ENCODE results near the gene BHLHA9. TPM values are rescaled to one million over a fixed set of nuclear protein-coding genes. Genes with fewer than 3 reads are reported as not detected.

The BHLHA9 gene
- total RNA-seq, 1 experiment from 2014 or later: 0.21 TPM

DNA sequence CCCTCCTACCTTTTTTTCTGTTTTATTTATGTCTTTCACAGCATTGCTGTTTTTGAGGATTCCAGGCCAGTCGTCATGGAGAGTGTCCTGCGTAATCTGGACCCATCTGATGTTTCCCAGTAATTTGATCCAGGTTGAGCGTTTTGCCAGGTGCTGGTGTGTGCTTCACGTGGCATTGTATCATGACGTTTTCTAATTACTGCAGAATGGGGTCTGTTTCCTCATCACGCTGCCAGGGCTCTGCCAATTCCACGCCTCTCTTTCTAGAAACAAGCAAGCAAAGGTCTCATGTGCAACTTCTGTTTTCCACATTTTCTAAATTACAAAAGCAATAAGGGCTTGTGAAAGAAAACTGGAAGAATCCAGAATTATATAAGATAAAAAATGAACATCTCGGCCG is 28.3 kb upstream of the BHLHA9 start:
- no peak overlapping the region for H3K27ac ChIP-seq (ENCODE audit: low read length)
- DNase-seq (ENCODE audit: low read depth, low spot score): no peak
- no peaks in the 10 kb centered on the region for H3K27me3 ChIP-seq (ENCODE audit: control insufficient read depth, insufficient read depth, low read length)
- no peak overlapping the region for H3K4me3 ChIP-seq (ENCODE audit: low read depth in 2 of 2, low read length in 2 of 2)
- ChIA-PET POLR2A (no interaction called here), CTCF (no interaction called here)
- no peaks in the 10 kb centered on the region for H3K4me1 ChIP-seq (ENCODE audit: control insufficient read depth, insufficient read depth, low read length)
- no peak for TF ChIP-seq POLR2AphosphoS5 (IDR thresholded peaks at IDR 0.05; ENCODE audit: low read depth, low read length)
- no peaks in the 10 kb centered on the region for H3K9me3 ChIP-seq (ENCODE audit: control insufficient read depth, insufficient read depth, low read depth, low read length)
- intact Hi-C loops (cut with micrococcal nuclease; ENCODE audit: unreplicated experiment): no loop called here
- no TSS peak for BruUV-seq (replicated peaks)
- in situ Hi-C loops (cut with HindIII; ENCODE audit: low pct_unique_long_range_greater_than_20kb, low sequenced_read_pairs): no loop called here
- no peaks in the 10 kb centered on the region for H3K36me3 ChIP-seq (ENCODE audit: control insufficient read depth, insufficient read depth, low read length)
- ATAC-seq: no peak

DNA sequence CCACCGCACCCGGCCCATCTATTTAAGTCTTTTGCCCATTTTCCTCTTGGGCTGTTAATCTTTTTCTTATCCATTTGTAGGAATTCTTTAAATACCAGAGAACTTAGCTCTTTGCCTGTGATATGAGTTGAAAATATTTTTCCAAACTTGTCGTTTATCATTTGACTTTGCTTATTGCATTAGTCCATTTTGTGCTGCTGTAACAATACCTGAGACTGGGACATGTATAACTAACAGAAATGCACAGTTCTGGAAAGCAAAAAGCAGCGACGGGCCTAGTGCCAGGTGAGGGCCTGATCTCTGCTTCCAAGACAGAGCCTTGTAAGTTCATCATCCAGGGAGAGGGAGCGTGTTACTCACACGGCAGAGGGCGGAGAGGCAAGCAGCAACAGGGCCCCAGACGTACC is 25.6 kb upstream of the BHLHA9 start:
- BruUV-seq (replicated peaks): no TSS peak
- ATAC-seq (no peak), DNase-seq (ENCODE audit: low read depth, low spot score) (no peak)
- Histone ChIP-seq H3K4me3 (ENCODE audit: low read depth in 2 of 2, low read length in 2 of 2) (no peak overlapping the region), H3K27ac (ENCODE audit: low read length) (no peak overlapping the region), H3K9me3 (ENCODE audit: control insufficient read depth, insufficient read depth, low read depth, low read length) (no peaks in the 10 kb centered on the region), H3K36me3 (ENCODE audit: control insufficient read depth, insufficient read depth, low read length) (no peaks in the 10 kb centered on the region), H3K4me1 (ENCODE audit: control insufficient read depth, insufficient read depth, low read length) (no peaks in the 10 kb centered on the region), H3K27me3 (ENCODE audit: control insufficient read depth, insufficient read depth, low read length) (no peaks in the 10 kb centered on the region)
- in situ Hi-C loops (cut with HindIII; ENCODE audit: low pct_unique_long_range_greater_than_20kb, low sequenced_read_pairs) (no loop called here), intact Hi-C loops (cut with micrococcal nuclease; ENCODE audit: unreplicated experiment) (no loop called here)
- ChIA-PET POLR2A (interaction anchor here (0.5 kb wide), 1 partner anchor 15 kb away, joined by 5 read pairs; no protein-coding TSS in a partner anchor), CTCF (no interaction called here)
- TF ChIP-seq, protein P1, sequence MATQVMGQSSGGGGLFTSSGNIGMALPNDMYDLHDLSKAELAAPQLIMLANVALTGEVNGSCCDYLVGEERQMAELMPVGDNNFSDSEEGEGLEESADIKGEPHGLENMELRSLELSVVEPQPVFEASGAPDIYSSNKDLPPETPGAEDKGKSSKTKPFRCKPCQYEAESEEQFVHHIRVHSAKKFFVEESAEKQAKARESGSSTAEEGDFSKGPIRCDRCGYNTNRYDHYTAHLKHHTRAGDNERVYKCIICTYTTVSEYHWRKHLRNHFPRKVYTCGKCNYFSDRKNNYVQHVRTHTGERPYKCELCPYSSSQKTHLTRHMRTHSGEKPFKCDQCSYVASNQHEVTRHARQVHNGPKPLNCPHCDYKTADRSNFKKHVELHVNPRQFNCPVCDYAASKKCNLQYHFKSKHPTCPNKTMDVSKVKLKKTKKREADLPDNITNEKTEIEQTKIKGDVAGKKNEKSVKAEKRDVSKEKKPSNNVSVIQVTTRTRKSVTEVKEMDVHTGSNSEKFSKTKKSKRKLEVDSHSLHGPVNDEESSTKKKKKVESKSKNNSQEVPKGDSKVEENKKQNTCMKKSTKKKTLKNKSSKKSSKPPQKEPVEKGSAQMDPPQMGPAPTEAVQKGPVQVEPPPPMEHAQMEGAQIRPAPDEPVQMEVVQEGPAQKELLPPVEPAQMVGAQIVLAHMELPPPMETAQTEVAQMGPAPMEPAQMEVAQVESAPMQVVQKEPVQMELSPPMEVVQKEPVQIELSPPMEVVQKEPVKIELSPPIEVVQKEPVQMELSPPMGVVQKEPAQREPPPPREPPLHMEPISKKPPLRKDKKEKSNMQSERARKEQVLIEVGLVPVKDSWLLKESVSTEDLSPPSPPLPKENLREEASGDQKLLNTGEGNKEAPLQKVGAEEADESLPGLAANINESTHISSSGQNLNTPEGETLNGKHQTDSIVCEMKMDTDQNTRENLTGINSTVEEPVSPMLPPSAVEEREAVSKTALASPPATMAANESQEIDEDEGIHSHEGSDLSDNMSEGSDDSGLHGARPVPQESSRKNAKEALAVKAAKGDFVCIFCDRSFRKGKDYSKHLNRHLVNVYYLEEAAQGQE (IDR thresholded peaks at IDR 0.05; ENCODE audit: insufficient read depth in 1 of 2, low read depth in 2 of 2, low read length in 1 of 2): no peak
- no peak for TF ChIP-seq TCF7L2 (IDR thresholded peaks at IDR 0.05; ENCODE audit: low read depth, low read length)
- no peak for TF ChIP-seq SIN3A (IDR thresholded peaks at IDR 0.05; ENCODE audit: borderline replicate concordance, insufficient read depth, low read depth, low read length)
- TF ChIP-seq, protein P2, sequence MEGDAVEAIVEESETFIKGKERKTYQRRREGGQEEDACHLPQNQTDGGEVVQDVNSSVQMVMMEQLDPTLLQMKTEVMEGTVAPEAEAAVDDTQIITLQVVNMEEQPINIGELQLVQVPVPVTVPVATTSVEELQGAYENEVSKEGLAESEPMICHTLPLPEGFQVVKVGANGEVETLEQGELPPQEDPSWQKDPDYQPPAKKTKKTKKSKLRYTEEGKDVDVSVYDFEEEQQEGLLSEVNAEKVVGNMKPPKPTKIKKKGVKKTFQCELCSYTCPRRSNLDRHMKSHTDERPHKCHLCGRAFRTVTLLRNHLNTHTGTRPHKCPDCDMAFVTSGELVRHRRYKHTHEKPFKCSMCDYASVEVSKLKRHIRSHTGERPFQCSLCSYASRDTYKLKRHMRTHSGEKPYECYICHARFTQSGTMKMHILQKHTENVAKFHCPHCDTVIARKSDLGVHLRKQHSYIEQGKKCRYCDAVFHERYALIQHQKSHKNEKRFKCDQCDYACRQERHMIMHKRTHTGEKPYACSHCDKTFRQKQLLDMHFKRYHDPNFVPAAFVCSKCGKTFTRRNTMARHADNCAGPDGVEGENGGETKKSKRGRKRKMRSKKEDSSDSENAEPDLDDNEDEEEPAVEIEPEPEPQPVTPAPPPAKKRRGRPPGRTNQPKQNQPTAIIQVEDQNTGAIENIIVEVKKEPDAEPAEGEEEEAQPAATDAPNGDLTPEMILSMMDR (IDR thresholded peaks at IDR 0.05): no peak
- TF ChIP-seq POLR2AphosphoS5 (IDR thresholded peaks at IDR 0.05; ENCODE audit: low read depth, low read length): no peak

DNA sequence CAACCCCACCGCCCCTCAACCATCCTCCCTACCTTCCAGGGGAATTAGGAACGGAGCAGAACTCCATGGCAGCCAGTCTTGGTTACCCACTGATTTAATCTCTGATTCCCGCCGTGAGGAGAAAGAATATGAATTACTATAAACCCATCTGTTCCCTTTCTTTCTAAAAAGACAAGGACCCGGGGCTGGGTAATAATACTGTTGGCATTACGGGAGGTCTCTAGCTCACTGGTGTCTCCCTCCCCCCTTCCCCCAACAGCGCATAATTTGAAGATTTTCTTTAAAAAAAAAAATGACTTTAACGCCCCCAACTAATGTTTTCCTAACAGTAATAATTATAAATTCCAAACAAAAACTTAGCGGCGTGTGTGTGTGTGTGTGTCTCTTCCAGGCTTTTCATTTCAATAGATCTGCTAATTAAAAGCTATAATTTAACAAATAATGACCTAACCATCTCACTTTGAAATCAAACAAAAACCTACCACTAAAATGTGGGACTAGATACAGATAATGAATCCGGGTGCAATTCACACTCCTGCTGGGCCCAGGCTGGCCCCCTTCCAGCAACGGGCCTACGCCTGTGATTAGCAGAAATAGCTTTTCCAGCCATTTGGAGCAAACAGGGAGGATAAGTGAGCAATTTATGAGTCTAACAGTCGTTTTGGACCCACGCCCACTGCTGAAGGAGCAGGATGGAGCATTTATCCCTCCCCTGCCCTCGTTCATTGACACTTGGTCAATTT is 18.2 kb upstream of the BHLHA9 start:
- TF ChIP-seq POLR2AphosphoS5 (IDR thresholded peaks at IDR 0.05; ENCODE audit: low read depth, low read length) (no peak), SIN3A (IDR thresholded peaks at IDR 0.05; ENCODE audit: borderline replicate concordance, insufficient read depth, low read depth, low read length) (no peak), TCF7L2 (IDR thresholded peaks at IDR 0.05; ENCODE audit: low read depth, low read length) (no peak)
- TF ChIP-seq, protein P1 (IDR thresholded peaks at IDR 0.05; ENCODE audit: insufficient read depth in 1 of 2, low read depth in 2 of 2, low read length in 1 of 2): no peak
- TF ChIP-seq, protein P2 (IDR thresholded peaks at IDR 0.05): no peak
- H3K36me3 ChIP-seq (ENCODE audit: control insufficient read depth, insufficient read depth, low read length): no peaks in the 10 kb centered on the region
- intact Hi-C loops (cut with micrococcal nuclease; ENCODE audit: unreplicated experiment): no loop called here
- POLR2A ChIA-PET: no interaction called here
- H3K4me3 ChIP-seq (ENCODE audit: low read depth in 2 of 2, low read length in 2 of 2): no peak overlapping the region
- CTCF ChIA-PET: no interaction called here
- no peak overlapping the region for H3K27ac ChIP-seq (ENCODE audit: low read length)
- no TSS peak for BruUV-seq (replicated peaks)
- ATAC-seq (no peak), DNase-seq (ENCODE audit: low read depth, low spot score) (no peak)
- in situ Hi-C loops (cut with HindIII; ENCODE audit: low pct_unique_long_range_greater_than_20kb, low sequenced_read_pairs): no loop called here
- no peaks in the 10 kb centered on the region for H3K4me1 ChIP-seq (ENCODE audit: control insufficient read depth, insufficient read depth, low read length)
- H3K27me3 ChIP-seq (ENCODE audit: control insufficient read depth, insufficient read depth, low read length): no peaks in the 10 kb centered on the region
- no peaks in the 10 kb centered on the region for H3K9me3 ChIP-seq (ENCODE audit: control insufficient read depth, insufficient read depth, low read depth, low read length)

Data from Panc1 (cell line).